Epithelial cell of alveolus of lung (primary cell): ENCODE data around the gene NOL3. TPM values are rescaled to one million over a fixed set of nuclear protein-coding genes. Genes with fewer than 3 reads are reported as not detected.

Experiments
- total RNA-seq: library from RNA; depleted of rRNA; stranded (reverse); fragments of >200 nt; gene quantifications from 2 replicates; pipeline ENCODE4 v1.2.1, GENCODE V29; 2015

Gene NOL3
- 25.3 and 35.7 TPM in 2 replicates for total RNA-seq

GRCh38 chr16:67170168-67170948, at the start of gene NOL3:
TSS of gene NOL3 (plus strand) at chr16:67170538.

GRCh38 chr16:67150833-67151396, 19.4 kb upstream of the NOL3 start, which contains the start of gene B3GNT9:
TSS of gene B3GNT9 (minus strand) at chr16:67150998. CDS start at chr16:67150485, 513 bp downstream.

GRCh38 chr16:67164599-67165061, 5.7 kb upstream of the NOL3 start, which contains the start of gene HSF4:
TSS of gene HSF4 (plus strand) at chr16:67164745. CDS start at chr16:67164812, 67 bp downstream.

GRCh38 chr16:67183627-67184452, 13.5 kb downstream of the NOL3 start, which contains the start of gene MATCAP1:
TSS of gene MATCAP1 (minus strand) at chr16:67183963. CDS start at chr16:67180610, 3,353 bp downstream.

GRCh38 chr16:67190041-67190440, 19.7 kb downstream of the NOL3 start, which contains the start of gene EXOC3L1:
TSS of gene EXOC3L1 (minus strand) at chr16:67190136. CDS start at chr16:67189676, 460 bp downstream.

GRCh38 chr16:67191995-67192681, 21.8 kb downstream of the NOL3 start, which contains the start of gene E2F4:
TSS of gene E2F4 (plus strand) at chr16:67192155. CDS start at chr16:67192228, 73 bp downstream.

GRCh38 chr16:67199011-67199807, 28.9 kb downstream of the NOL3 start, which contains the start of gene ELMO3:
TSS of gene ELMO3 (plus strand) at chr16:67199131. CDS start at chr16:67199327, 196 bp downstream.

Other genes with a start within 250 kb of the NOL3 start
- 3.8 and 7.5 TPM in 2 replicates for gene RRAD, start 245.0 kb upstream of the NOL3 start, total RNA-seq
- gene CIAO2B, start 236.1 kb upstream of the NOL3 start, total RNA-seq = 129 and 149 TPM in 2 replicates
- gene CES2, start 235.0 kb upstream of the NOL3 start, total RNA-seq = 19.0 and 22.8 TPM in 2 replicates
- 0.24 TPM in 1 of 2 replicates, not detected in the other for gene CES3, start 209.3 kb upstream of the NOL3 start, total RNA-seq
- 0.65 and 2.4 TPM in 2 replicates for gene CES4A, start 181.9 kb upstream of the NOL3 start, total RNA-seq
- 39.8 and 48.2 TPM in 2 replicates for gene CBFB, start 141.4 kb upstream of the NOL3 start, total RNA-seq
- 11.9 and 16.8 TPM in 2 replicates for gene PHAF1, start 60.6 kb upstream of the NOL3 start, total RNA-seq
- 31.9 and 75.3 TPM in 2 replicates for gene B3GNT9, start 19.5 kb upstream of the NOL3 start, total RNA-seq
- gene TRADD, start 10.6 kb upstream of the NOL3 start, total RNA-seq = 26.1 and 32.8 TPM in 2 replicates
- 7.8 and 24.1 TPM in 2 replicates for gene FBXL8, start 10.6 kb upstream of the NOL3 start, total RNA-seq
- 0.13 and 3.5 TPM in 2 replicates for gene HSF4, start 5.8 kb upstream of the NOL3 start, total RNA-seq
- 8.4 and 38.3 TPM in 2 replicates for gene MATCAP1, start 13.4 kb downstream of the NOL3 start, total RNA-seq
- gene EXOC3L1, start 19.6 kb downstream of the NOL3 start, total RNA-seq = 0.39 and 0.96 TPM in 2 replicates
- gene E2F4, start 21.6 kb downstream of the NOL3 start, total RNA-seq = 75.3 and 80.8 TPM in 2 replicates
- gene ELMO3, start 28.6 kb downstream of the NOL3 start, total RNA-seq = 1.4 and 2.3 TPM in 2 replicates
- 32.1 and 38.2 TPM in 2 replicates for gene TMEM208, start 56.6 kb downstream of the NOL3 start, total RNA-seq
- 27.3 and 30.1 TPM in 2 replicates for gene FHOD1, start 76.9 kb downstream of the NOL3 start, total RNA-seq
- 0.65 and 3.0 TPM in 2 replicates for gene SLC9A5, start 78.4 kb downstream of the NOL3 start, total RNA-seq
- gene PLEKHG4, start 109.0 kb downstream of the NOL3 start, total RNA-seq = 14.4 and 23.2 TPM in 2 replicates
- 0.24 TPM in 1 of 2 replicates, not detected in the other for gene KCTD19, start 156.2 kb downstream of the NOL3 start, total RNA-seq
- gene LRRC36, start 156.3 kb downstream of the NOL3 start, total RNA-seq = 0.13 TPM in 1 of 2 replicates, not detected in the other
- gene TPPP3, start 223.0 kb downstream of the NOL3 start, total RNA-seq = 0.91 and 4.2 TPM in 2 replicates
- 3.5 and 9.7 TPM in 2 replicates for gene ZDHHC1, start 245.9 kb downstream of the NOL3 start, total RNA-seq